Heart right ventricle (tissue), 16 donors: ENCODE results near the gene RBBP5. TPM values are rescaled to one million over a fixed set of nuclear protein-coding genes. Genes with fewer than 3 reads are reported as not detected.
"Not testable (repeated sequence)": the region's sequence is repeated elsewhere in the genome, so short reads cannot be mapped to it uniquely, and the experiment has no call there.

Source experiments
- ATAC-seq, 8 donors: fragments of 200-7000 bp; cut with Tn5 transposase; one replicate each; pipeline ENCODE4 v1.9.1; 2020; ENCODE audit warnings: mild to moderate bottlenecking in 8 of 8, moderate library complexity in 8 of 8, moderate number of reproducible peaks in 1 of 8
- DNase-seq, 2 donors: peaks; one replicate each; pipeline ENCODE4 v3.0.0-alpha.2; 2020
- H3K27ac ChIP-seq, 10 donors: fragments of 200-600 bp; sonication (generic) in 2 of 10; one replicate each; pipeline versions ENCODE4 v1.5.0 to v1.8.0; 2020 to 2022; ENCODE audit warnings: mild to moderate bottlenecking in 3 of 10
- H3K27me3 ChIP-seq, 7 donors: fragments of 200-600 bp; one replicate each; pipeline ENCODE4 v1.8.0; 2021 to 2022; ENCODE audit warnings: mild to moderate bottlenecking in 2 of 7
- H3K36me3 ChIP-seq, 9 donors: fragments of 200-600 bp; sonication (generic) in 1 of 9; one replicate each; pipeline versions ENCODE4 v1.5.0 to v1.8.0; 2020 to 2022; ENCODE audit warnings: mild to moderate bottlenecking in 2 of 9
- H3K4me1 ChIP-seq, 9 donors: fragments of 200-600 bp; sonication (generic) in 1 of 9; one replicate each; pipeline versions ENCODE4 v1.5.0 to v1.8.0; 2020 to 2022; ENCODE audit warnings: mild to moderate bottlenecking in 4 of 9
- H3K4me3 ChIP-seq, 10 donors: fragments of 200-600 bp; sonication (generic) in 2 of 10; one replicate each; pipeline versions ENCODE4 v1.5.0 to v1.8.0; 2020 to 2022; ENCODE audit warnings: mild to moderate bottlenecking in 7 of 10, moderate library complexity in 2 of 10
- H3K9me3 ChIP-seq, 11 donors: fragments of 200-600 bp in 10 of 11; sonication (generic) in 2 of 11; one replicate each; pipeline versions ENCODE4 v1.5.0 to v1.8.0; 2013 to 2022; ENCODE audit warnings: mild to moderate bottlenecking in 2 of 11, control low read depth in 1 of 11, moderate library complexity in 1 of 11
- WGBS, 2 donors: extraction: QIAGEN DNeasy Blood & Tissue Kit; methylation state at CpG; one replicate each; pipeline ENCODE4 v1.1.7; 2013; ENCODE audit warnings: inconsistent platforms in 1 of 2; 5-methylcytosine and 5-hydroxymethylcytosine counted together
- intact Hi-C, 10 donors: fragments of 100-400 bp; cut with DNase I; formaldehyde crosslinking; loops; one replicate each; pipeline versions ENCODE4 v1.11.1 to v1.14.2; 2022
- polyA plus RNA-seq, 2 donors: library from polyadenylated mRNA; stranded (reverse); fragments of 200-250 nt; gene quantifications; one replicate each; pipeline ENCODE4 v1.2.3, GENCODE V29; 2013
- total RNA-seq, 10 donors: library from RNA; stranded (reverse); fragmentation: NEBNext Ultra II Directional in 3 of 10; extraction: Animal tissue kit (Norgen Biotek cat#: 25700) in 3 of 10; gene quantifications; one replicate each; pipeline versions ENCODE4 v1.2.1 to v1.2.4, GENCODE V29; 2021 to 2023
- TF ChIP-seq, protein P1 (sequence below), 9 donors: fragments of 200-600 bp; sonication (generic) in 2 of 9; IDR thresholded peaks; one replicate each; pipeline versions ENCODE4 v1.5.0 to v1.8.0; 2021 to 2022; ENCODE audit warnings: antibody characterized with exemption in 9 of 9, mild to moderate bottlenecking in 5 of 9, moderate library complexity in 1 of 9
- donor health status: Arrhythmogenic right ventricular cardiomyopathy.
- donor health status: ischemic (EF 13 %, LVEDD 7.1; RV severe dilation, severe dysfunction).
- donor health status: healthy with polysubstance abuse.
- donor health status: DM: no; HTN: yes; CAD: no.
- donor health status: DM: no; HTN: no; CAD: no.
- donor health status: ischemic (EF 25% LVEDD 6.9; RV normal size, moderate dysfunction).
- donor health status: ischemic (EF 25% LVEDD 5.7; RV mildly dilated, moderate dysfunction).
- donor health status: healthy.
- donor health status: DM: yes; HTN: yes; CAD: no.
- donor health status: Ischemic cardiomyopathy.
- donor health status: ischemic (EF 35%, LVEDD 5.7; RV mildly dilated, moderate dysfunction).
- donor health status: nonischemic (EF 11% LVEDD 7.7; RV severe dilation, severe dysfunction).
- donor health status: DM: yes; HTN: yes; CAD: no.
- donor health status: PGD.
- donor health status: ischemic (EF 29% LVEDD 5.4; RV normal size, mild dysfunction).
- donor health status: nonischemic (EF 23%, LVEDD 6.1; RV moderate dilation, normal function).

The RBBP5 gene
- total and polyA plus RNA-seq, 12 donors, result 3.4 to 12.4 (median 9.0) TPM

DNA sequence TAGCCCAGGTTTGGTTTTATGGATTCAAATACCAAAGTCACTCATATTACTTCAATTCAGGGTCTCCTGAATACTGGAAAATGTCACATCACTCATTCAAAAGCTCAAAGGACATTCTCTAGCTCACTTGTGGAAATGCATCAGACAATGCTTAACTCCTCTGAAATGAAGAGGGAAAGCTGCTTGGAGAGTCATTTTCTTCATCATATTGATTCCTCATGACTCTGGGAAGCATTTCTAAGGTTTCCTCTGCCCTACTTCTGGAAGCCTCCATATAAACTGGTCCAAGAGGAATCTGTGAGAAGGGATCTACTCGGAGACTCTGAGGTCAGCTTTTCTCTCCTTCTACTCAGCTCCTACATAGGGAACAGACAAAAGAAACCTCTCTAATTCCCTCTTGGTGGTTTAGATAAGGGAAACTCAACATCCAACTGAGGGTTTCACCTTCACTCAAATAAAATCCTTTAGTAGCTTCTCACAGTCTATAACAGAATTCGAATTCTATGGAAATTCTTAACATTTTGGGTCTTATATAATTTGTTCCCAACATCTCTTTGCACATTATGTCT, 36.4 kb upstream of the RBBP5 start:
- intact Hi-C loops, result no loop called here
- Histone ChIP-seq H3K4me1 (no peaks in the 10 kb centered on the region), H3K4me3 (no peak overlapping the region), H3K36me3 (peaks cover 3 to 100% (median 64%) of the 10 kb centered on the region in 9 donors), H3K27me3 (no peaks in the 10 kb centered on the region), H3K9me3 (peaks cover 0 to 13% (median 0%) of the 10 kb centered on the region in 11 donors), H3K27ac (no peak overlapping the region)
- WGBS, 2 donors, result 95 to 99% methylated on average over 2 of the region's 2 CpGs
- TF ChIP-seq, protein P1, sequence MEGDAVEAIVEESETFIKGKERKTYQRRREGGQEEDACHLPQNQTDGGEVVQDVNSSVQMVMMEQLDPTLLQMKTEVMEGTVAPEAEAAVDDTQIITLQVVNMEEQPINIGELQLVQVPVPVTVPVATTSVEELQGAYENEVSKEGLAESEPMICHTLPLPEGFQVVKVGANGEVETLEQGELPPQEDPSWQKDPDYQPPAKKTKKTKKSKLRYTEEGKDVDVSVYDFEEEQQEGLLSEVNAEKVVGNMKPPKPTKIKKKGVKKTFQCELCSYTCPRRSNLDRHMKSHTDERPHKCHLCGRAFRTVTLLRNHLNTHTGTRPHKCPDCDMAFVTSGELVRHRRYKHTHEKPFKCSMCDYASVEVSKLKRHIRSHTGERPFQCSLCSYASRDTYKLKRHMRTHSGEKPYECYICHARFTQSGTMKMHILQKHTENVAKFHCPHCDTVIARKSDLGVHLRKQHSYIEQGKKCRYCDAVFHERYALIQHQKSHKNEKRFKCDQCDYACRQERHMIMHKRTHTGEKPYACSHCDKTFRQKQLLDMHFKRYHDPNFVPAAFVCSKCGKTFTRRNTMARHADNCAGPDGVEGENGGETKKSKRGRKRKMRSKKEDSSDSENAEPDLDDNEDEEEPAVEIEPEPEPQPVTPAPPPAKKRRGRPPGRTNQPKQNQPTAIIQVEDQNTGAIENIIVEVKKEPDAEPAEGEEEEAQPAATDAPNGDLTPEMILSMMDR (IDR thresholded peaks at IDR 0.05), result no peak
- ATAC-seq, result no peak
- DNase-seq, result no peak

DNA sequence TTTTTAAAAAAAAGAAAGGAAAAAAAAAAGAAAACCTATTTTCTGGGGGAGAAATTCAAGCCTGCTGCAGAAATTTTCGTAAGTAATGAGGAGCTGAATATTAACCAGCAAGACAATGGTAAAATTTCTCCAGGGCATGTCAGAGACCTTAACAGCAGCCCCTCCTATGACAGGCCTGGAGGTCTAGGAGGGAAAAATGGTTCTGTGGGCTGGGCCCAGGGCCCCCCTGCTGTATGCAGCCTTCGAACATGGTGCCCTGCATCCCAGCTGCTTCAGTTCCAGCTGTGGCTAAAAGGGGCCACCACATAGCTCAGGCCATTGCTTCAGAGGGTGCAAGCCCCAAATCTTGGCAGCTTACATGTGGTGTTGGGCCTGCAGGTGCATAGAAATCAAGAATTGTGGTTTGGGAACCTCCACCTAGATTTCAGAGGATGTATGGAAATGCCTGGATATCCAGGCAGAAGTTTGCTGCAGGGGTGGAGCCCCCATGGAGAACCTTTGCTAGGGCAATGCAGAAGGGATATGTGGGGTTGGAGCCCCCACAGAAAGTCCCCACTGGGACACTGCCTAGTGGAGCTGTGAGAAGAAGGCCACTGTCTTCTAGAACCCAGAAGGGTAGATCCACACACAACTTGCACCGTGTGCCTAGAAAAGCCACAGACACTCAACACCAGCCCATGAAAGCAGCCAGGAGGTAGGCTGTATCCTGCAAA, 34.0 kb upstream of the RBBP5 start:
- ATAC-seq, intact Hi-C loops, H3K27ac ChIP-seq, DNase-seq, H3K27me3 ChIP-seq, H3K4me3 ChIP-seq, H3K4me1 ChIP-seq: not testable (repeated sequence)
- Histone ChIP-seq H3K36me3 (peaks cover 3 to 99% (median 50%) of the 10 kb centered on the region in 9 donors), H3K9me3 (peaks cover 0 to 13% (median 0%) of the 10 kb centered on the region in 11 donors)
- WGBS, 2 donors, result 83 to 100% methylated on average over 3 of the region's 3 CpGs

DNA sequence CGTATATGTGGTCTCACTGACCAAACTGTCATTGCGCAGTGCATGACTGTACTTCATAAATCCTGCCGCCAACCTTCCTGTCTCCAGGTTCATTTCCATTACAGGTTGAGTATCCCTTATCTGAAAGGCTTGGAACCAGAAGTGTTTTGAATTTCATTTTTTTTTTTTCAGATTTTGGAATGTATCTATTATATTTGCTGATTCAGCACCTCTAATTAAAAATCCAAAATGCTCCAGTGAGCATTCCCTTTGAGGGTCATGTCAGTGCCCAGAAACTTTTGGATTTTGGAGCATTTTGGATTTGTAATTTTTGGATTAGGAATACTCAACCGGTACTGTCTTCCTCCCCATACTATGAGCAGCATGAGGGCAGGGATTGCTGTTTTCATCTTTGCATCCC, 30.7 kb upstream of the RBBP5 start:
- DNase-seq (no peak), ATAC-seq (no peak)
- TF ChIP-seq, protein P1 (IDR thresholded peaks at IDR 0.05), result no peak
- H3K4me1 ChIP-seq, result peaks cover 0 to 2% (median 0%) of the 10 kb centered on the region in 9 donors
- intact Hi-C loops, result no loop called here
- H3K36me3 ChIP-seq, result peaks cover 0 to 99% (median 33%) of the 10 kb centered on the region in 9 donors
- H3K9me3 ChIP-seq, result peaks cover 0 to 13% (median 0%) of the 10 kb centered on the region in 11 donors
- no peak overlapping the region for H3K27ac ChIP-seq
- 97 to 98% methylated on average over 4 of the region's 4 CpGs for WGBS, 2 donors
- H3K27me3 ChIP-seq, result no peaks in the 10 kb centered on the region
- H3K4me3 ChIP-seq, result no peak overlapping the region

DNA sequence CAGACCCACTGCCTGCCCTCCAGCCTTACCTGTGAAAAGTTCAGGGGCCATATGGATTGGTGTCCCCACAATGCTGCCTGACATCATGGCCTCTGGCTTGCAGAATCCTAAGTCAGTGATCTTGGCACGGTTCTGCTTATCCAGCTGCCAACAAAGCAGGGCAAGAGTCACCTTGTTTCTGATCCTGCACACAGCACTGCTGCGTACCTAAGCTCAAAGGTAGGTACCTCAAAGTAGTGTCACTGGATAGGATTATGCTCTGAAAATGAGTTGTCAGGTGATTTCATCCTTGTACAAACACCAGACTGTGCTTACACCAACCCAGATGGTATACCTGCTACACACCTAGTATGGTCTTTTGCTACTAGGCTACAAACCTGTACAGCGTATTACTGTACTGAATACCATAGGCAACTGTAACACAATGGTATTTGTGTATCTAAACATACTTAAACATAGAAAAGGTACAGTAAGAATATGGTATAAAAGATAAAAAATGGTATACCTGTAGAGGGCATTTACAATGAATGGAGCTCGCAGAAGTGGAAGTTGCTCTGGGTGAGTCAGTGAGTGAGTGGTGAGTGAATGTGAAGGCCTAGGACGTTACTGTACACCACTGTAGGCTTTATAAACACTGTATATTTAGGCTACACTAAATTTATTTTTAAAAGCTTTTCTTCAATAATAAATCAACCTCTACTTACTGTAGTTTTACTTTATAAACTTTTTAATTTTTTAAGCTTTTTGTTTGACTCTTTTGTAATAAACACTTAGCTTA, 29.1 kb upstream of the RBBP5 start:
- Histone ChIP-seq H3K27ac (no peak overlapping the region), H3K36me3 (peaks cover 0 to 99% (median 25%) of the 10 kb centered on the region in 9 donors), H3K9me3 (peaks cover 0 to 3% (median 0%) of the 10 kb centered on the region in 11 donors), H3K4me1 (peaks cover 0 to 3% (median 0%) of the 10 kb centered on the region in 9 donors), H3K4me3 (no peak overlapping the region), H3K27me3 (no peaks in the 10 kb centered on the region)
- DNase-seq (no peak), ATAC-seq (peak in 1 of 8 donors; percentile 20)
- WGBS, 2 donors, result 86 to 93% methylated on average over 5 of the region's 5 CpGs
- intact Hi-C loops, result no loop called here
- TF ChIP-seq, protein P1 (IDR thresholded peaks at IDR 0.05), result no peak
